MM.1S (cell line): ENCODE measurements around the gene MET.

Experiments used
- CTCF ChIP-seq: fragments of 300-600 bp; sonication (generic); IDR thresholded peaks from 2 replicates; pipeline ENCODE4 v1.5.1; 2016; ENCODE audit warnings: antibody characterized with exemption, low read length, mixed read lengths
- EZH2 ChIP-seq: fragments of 300-600 bp; sonication (generic); optimal IDR thresholded peaks from 2 replicates; pipeline ENCODE3; 2017; ENCODE audit warnings: low read depth, mild to moderate bottlenecking, antibody characterized with exemption, low read length, mixed read lengths
- EZH2phosphoT487 ChIP-seq: fragments of 300-600 bp; sonication (generic); IDR thresholded peaks from 2 replicates; pipeline ENCODE4 v1.6.1; 2018; ENCODE audit warnings: antibody characterized with exemption, low read length

- TF ChIP-seq CTCF = no peak
- no peak for TF ChIP-seq EZH2
- TF ChIP-seq EZH2phosphoT487 = no peak
These were observed 157.5 kb downstream of the MET start for GRCh38 chr7:116829493-116829892.
